Measurements from ENCODE around the gene MYO1C.
"Not testable (repeated sequence)": the region's sequence is repeated elsewhere in the genome, so short reads cannot be mapped to it uniquely, and the experiment has no call there.

Gene MYO1C

GRCh38 chr17:1508709-1509108, 16.2 kb upstream of the MYO1C start:
- FAIRE-seq = not testable (repeated sequence)

- FAIRE-seq = no peak
Measured at GRCh38 chr17:1506649-1507267, 14.3 kb upstream of the MYO1C start.

- no peak for FAIRE-seq
Measured at GRCh38 chr17:1505586-1505985, 13.1 kb upstream of the MYO1C start.

GRCh38 chr17:1504866-1505265, 12.4 kb upstream of the MYO1C start:
- FAIRE-seq = no peak

GRCh38 chr17:1503699-1504098, 11.2 kb upstream of the MYO1C start:
- no peak for FAIRE-seq

- no peak for FAIRE-seq
Measured at GRCh38 chr17:1498869-1499268, 6.4 kb upstream of the MYO1C start.

GRCh38 chr17:1498233-1498632, 5.7 kb upstream of the MYO1C start:
- FAIRE-seq = no peak

GRCh38 chr17:1497831-1498230, 5.3 kb upstream of the MYO1C start:
- FAIRE-seq = no peak

GRCh38 chr17:1496869-1497268, 4.4 kb upstream of the MYO1C start:
- no peak for FAIRE-seq

- FAIRE-seq = no peak
Measured at GRCh38 chr17:1495265-1495989, 2.9 kb upstream of the MYO1C start.

GRCh38 chr17:1494736-1495253, 2.3 kb upstream of the MYO1C start:
- no peak for FAIRE-seq

- no peak for FAIRE-seq
Measured at GRCh38 chr17:1494203-1494602, 1.7 kb upstream of the MYO1C start.

- FAIRE-seq = no peak
Measured at GRCh38 chr17:1493291-1493980, 950 bp upstream of the MYO1C start.

GRCh38 chr17:1491443-1492248, 840 bp downstream of the MYO1C start:
- no peak for FAIRE-seq

- FAIRE-seq = no peak
Measured at GRCh38 chr17:1490643-1491442, 1.6 kb downstream of the MYO1C start.

GRCh38 chr17:1488826-1489270, 3.6 kb downstream of the MYO1C start:
- no peak for FAIRE-seq

GRCh38 chr17:1487939-1488825, 4.3 kb downstream of the MYO1C start:
- no peak for FAIRE-seq

GRCh38 chr17:1486802-1487695, 5.4 kb downstream of the MYO1C start:
- FAIRE-seq = no peak

GRCh38 chr17:1485423-1486376, 6.8 kb downstream of the MYO1C start:
- no peak for FAIRE-seq
